Muscle layer of colon (tissue), 2 donors: Measurements from ENCODE around the gene P2RX3.
"Not testable (repeated sequence)": the region's sequence is repeated elsewhere in the genome, so short reads cannot be mapped to it uniquely, and the experiment has no call there.

Source experiments
- H3K27ac ChIP-seq: one replicate; pipeline ENCODE4 v1.7.0; 2013; ENCODE audit warnings: low read depth, mild to moderate bottlenecking, low read length, moderate library complexity
- H3K27me3 ChIP-seq, 2 donors: one replicate each; pipeline ENCODE4 v1.7.0; 2013; ENCODE audit warnings: low read length in 2 of 2, mild to moderate bottlenecking in 2 of 2; ENCODE audit not compliant: insufficient read depth in 2 of 2, control insufficient read depth in 1 of 2
- H3K36me3 ChIP-seq: one replicate; pipeline ENCODE4 v1.7.0; 2013; ENCODE audit warnings: mild to moderate bottlenecking, low read length; ENCODE audit not compliant: insufficient read depth
- H3K4me1 ChIP-seq: one replicate; pipeline ENCODE4 v1.7.0; 2013; ENCODE audit warnings: mild to moderate bottlenecking, low read length; ENCODE audit not compliant: insufficient read depth
- H3K4me3 ChIP-seq, 2 donors: one replicate each; pipeline ENCODE4 v1.7.0; 2013; ENCODE audit warnings: low read length in 2 of 2, low read depth in 1 of 2, mild to moderate bottlenecking in 1 of 2, moderate library complexity in 1 of 2
- H3K9ac ChIP-seq: one replicate; pipeline ENCODE4 v1.7.0; 2013; ENCODE audit warnings: low read length
- H3K9me3 ChIP-seq: one replicate; pipeline ENCODE4 v1.7.0; 2013; ENCODE audit warnings: mild to moderate bottlenecking, low read length
- donor health status: abdominal sarcoma.
- donor health status: Adenocarcinoma of cecum.

P2RX3 gene

GRCh38 chr11:57396744-57397143 lies 58.6 kb downstream of the P2RX3 start:
- Histone ChIP-seq H3K27me3 (no peaks in the 10 kb centered on the region), H3K9ac (no peak overlapping the region), H3K27ac (no peak overlapping the region), H3K4me3 (no peak overlapping the region), H3K4me1 (no peaks in the 10 kb centered on the region), H3K9me3 (no peaks in the 10 kb centered on the region), H3K36me3 (no peaks in the 10 kb centered on the region)

GRCh38 chr11:57397394-57397990 lies 59.3 kb downstream of the P2RX3 start:
- H3K9me3 ChIP-seq: no peaks in the 10 kb centered on the region
- H3K4me3 ChIP-seq: no peak overlapping the region
- no peak overlapping the region for H3K27ac ChIP-seq
- H3K4me1 ChIP-seq: no peaks in the 10 kb centered on the region
- no peak overlapping the region for H3K9ac ChIP-seq
- H3K27me3 ChIP-seq: no peaks in the 10 kb centered on the region
- H3K36me3 ChIP-seq: no peaks in the 10 kb centered on the region

GRCh38 chr11:57399221-57399620 lies 61.1 kb downstream of the P2RX3 start:
- no peaks in the 10 kb centered on the region for H3K27me3 ChIP-seq
- no peak overlapping the region for H3K27ac ChIP-seq
- no peaks in the 10 kb centered on the region for H3K36me3 ChIP-seq
- H3K4me1 ChIP-seq: no peaks in the 10 kb centered on the region
- no peaks in the 10 kb centered on the region for H3K9me3 ChIP-seq
- no peak overlapping the region for H3K9ac ChIP-seq
- no peak overlapping the region for H3K4me3 ChIP-seq

- Histone ChIP-seq H3K4me1 (no peaks in the 10 kb centered on the region), H3K9me3 (no peaks in the 10 kb centered on the region), H3K36me3 (no peaks in the 10 kb centered on the region), H3K9ac (no peak overlapping the region), H3K27ac (no peak overlapping the region), H3K4me3 (no peak overlapping the region), H3K27me3 (no peaks in the 10 kb centered on the region)
Measured at GRCh38 chr11:57399972-57400578, 61.9 kb downstream of the P2RX3 start.

- peaks cover 5% of the 10 kb centered on the region for H3K36me3 ChIP-seq
- no peak overlapping the region for H3K4me3 ChIP-seq
- H3K27ac ChIP-seq: no peak overlapping the region
- H3K27me3 ChIP-seq: no peaks in the 10 kb centered on the region
- no peaks in the 10 kb centered on the region for H3K4me1 ChIP-seq
- no peak overlapping the region for H3K9ac ChIP-seq
- no peaks in the 10 kb centered on the region for H3K9me3 ChIP-seq
Measured at GRCh38 chr11:57402188-57403002, 64.2 kb downstream of the P2RX3 start.

- H3K9me3 ChIP-seq, H3K27me3 ChIP-seq, H3K4me3 ChIP-seq, H3K9ac ChIP-seq, H3K27ac ChIP-seq, H3K4me1 ChIP-seq: not testable (repeated sequence)
- H3K36me3 ChIP-seq: peaks cover 12% of the 10 kb centered on the region
Measured at GRCh38 chr11:57403003-57403801, 65.0 kb downstream of the P2RX3 start.

GRCh38 chr11:57403802-57404147 lies 65.6 kb downstream of the P2RX3 start:
- H3K27me3 ChIP-seq: no peaks in the 10 kb centered on the region
- H3K9me3 ChIP-seq: no peaks in the 10 kb centered on the region
- no peak overlapping the region for H3K4me3 ChIP-seq
- peaks cover 16% of the 10 kb centered on the region for H3K36me3 ChIP-seq
- no peaks in the 10 kb centered on the region for H3K4me1 ChIP-seq
- no peak overlapping the region for H3K9ac ChIP-seq
- no peak overlapping the region for H3K27ac ChIP-seq

- Histone ChIP-seq H3K4me1 (no peaks in the 10 kb centered on the region), H3K36me3 (peaks cover 32% of the 10 kb centered on the region), H3K9ac (no peak overlapping the region), H3K4me3 (no peak overlapping the region), H3K27me3 (no peaks in the 10 kb centered on the region), H3K9me3 (no peaks in the 10 kb centered on the region), H3K27ac (no peak overlapping the region)
Measured at GRCh38 chr11:57405271-57405860, 67.2 kb downstream of the P2RX3 start.

GRCh38 chr11:57406337-57406904 lies 68.3 kb downstream of the P2RX3 start:
- H3K4me1 ChIP-seq: no peaks in the 10 kb centered on the region
- no peaks in the 10 kb centered on the region for H3K27me3 ChIP-seq
- H3K4me3 ChIP-seq: no peak overlapping the region
- no peak overlapping the region for H3K27ac ChIP-seq
- H3K9ac ChIP-seq: no peak overlapping the region
- H3K9me3 ChIP-seq: no peaks in the 10 kb centered on the region
- peaks cover 33% of the 10 kb centered on the region for H3K36me3 ChIP-seq

- Histone ChIP-seq H3K4me1 (no peaks in the 10 kb centered on the region), H3K36me3 (peaks cover 33% of the 10 kb centered on the region), H3K9ac (no peak overlapping the region), H3K27me3 (no peaks in the 10 kb centered on the region), H3K27ac (no peak overlapping the region), H3K9me3 (no peaks in the 10 kb centered on the region), H3K4me3 (no peak overlapping the region)
Measured at GRCh38 chr11:57407010-57407920, 69.1 kb downstream of the P2RX3 start.
